T-helper 2 cell treated with Interferon-gamma antibody and Interleukin-4, amounts not matched to agents 5 μg/mL and 100 μg/mL, for 36 hours (primary cell): Measurements from ENCODE around the gene FGFR2.

Source experiments
- DNase-seq: peaks from one replicate; pipeline ENCODE4 v3.0.0; 2021; ENCODE audit warnings: low spot score
- H3K27ac Mint-ChIP-seq: one replicate; pipeline ENCODE4 v1.8.0; 2021; ENCODE audit warnings: mild to moderate bottlenecking, mixed read lengths
- H3K27me3 Mint-ChIP-seq: one replicate; pipeline ENCODE4 v1.8.0; 2021; ENCODE audit warnings: low read depth, mixed read lengths
- H3K36me3 Mint-ChIP-seq: one replicate; pipeline ENCODE4 v1.8.0; 2021; ENCODE audit warnings: low read depth, mixed read lengths
- H3K4me1 Mint-ChIP-seq: one replicate; pipeline ENCODE4 v1.8.0; 2021; ENCODE audit warnings: low read depth, mixed read lengths
- H3K4me3 Mint-ChIP-seq: one replicate; pipeline ENCODE4 v1.8.0; 2022; ENCODE audit warnings: mild to moderate bottlenecking, moderate library complexity, mixed read lengths
- H3K9me3 Mint-ChIP-seq: one replicate; pipeline ENCODE4 v1.8.0; 2021; ENCODE audit warnings: mixed read lengths

The FGFR2 gene

DNA sequence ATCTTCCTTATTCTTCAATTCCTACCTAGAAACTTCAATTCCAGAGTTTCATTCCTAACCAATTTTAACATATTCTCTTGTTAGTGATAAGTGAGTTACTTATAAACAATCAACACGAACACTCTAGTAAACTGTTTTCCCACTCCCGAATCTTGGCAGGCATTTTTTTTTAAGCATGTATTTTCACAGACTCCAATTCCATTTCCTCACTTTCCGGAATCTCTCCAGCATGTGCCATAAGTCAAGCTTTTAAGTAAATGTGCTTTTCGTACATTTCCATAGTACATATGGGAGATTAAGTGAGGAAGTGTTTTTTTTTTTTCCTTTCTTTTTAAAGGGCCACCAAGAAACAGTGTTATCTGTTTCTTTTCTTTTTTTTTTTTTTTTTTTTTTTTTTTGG lies 89.1 kb downstream of the FGFR2 start:
- peaks cover 3% of the 10 kb centered on the region for H3K9me3 Mint-ChIP-seq
- no peak for DNase-seq

DNA sequence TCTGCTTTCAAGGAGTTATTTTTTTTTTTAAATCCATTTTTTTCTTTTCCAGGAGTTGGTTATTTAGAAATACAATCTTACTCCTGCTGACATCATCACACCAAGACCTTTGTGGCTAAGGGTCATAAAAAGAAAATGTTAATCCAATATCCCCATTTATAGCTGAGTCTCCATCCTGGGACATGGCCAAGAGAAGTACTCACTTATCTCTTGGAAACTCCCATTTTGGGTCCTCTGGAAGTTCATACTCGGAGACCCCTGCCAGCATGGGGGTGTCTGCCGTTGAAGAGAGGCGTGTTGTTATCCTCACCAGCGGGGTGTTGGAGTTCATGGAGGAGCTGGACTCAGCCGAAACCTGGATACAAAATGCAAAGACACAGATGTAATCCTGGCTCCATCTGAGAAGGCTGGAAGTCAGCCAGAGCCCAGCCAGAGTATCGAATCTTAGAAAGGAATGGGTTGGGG lies 94.6 kb downstream of the FGFR2 start:
- peaks cover 3% of the 10 kb centered on the region for H3K9me3 Mint-ChIP-seq
- DNase-seq = no peak

More for the DNA sequence above, 89.1 kb downstream of the FGFR2 start:
- H3K36me3 Mint-ChIP-seq = no peaks in the 10 kb centered on the region
- H3K27ac Mint-ChIP-seq = no peak overlapping the region
- no peaks in the 10 kb centered on the region for H3K27me3 Mint-ChIP-seq
- no peak overlapping the region for H3K4me3 Mint-ChIP-seq
- H3K4me1 Mint-ChIP-seq = peaks cover under 1% of the 10 kb centered on the region

DNA sequence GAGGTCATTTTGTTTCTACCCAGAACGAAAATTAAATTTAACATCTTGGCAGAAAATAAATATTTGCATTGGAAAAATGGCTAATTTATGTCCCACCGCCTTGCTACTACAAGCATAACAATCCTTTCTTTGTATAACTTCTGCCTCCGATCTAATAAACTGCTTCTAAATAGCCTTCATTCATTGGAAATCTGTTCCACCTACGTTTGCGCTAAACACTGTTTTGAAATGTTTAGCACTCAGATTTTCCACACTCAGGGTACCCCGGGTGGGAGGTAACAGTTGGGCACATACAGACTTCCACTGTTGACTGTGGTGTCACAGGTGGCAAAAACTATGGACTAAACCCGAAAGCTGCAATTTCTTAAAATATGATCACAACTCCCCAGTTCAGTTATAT lies 96.4 kb downstream of the FGFR2 start:
- H3K4me1 Mint-ChIP-seq = no peaks in the 10 kb centered on the region
- DNase-seq = no peak
- no peak overlapping the region for H3K4me3 Mint-ChIP-seq
- H3K9me3 Mint-ChIP-seq = peaks cover 3% of the 10 kb centered on the region
- H3K27ac Mint-ChIP-seq = no peak overlapping the region
- no peaks in the 10 kb centered on the region for H3K36me3 Mint-ChIP-seq
- no peaks in the 10 kb centered on the region for H3K27me3 Mint-ChIP-seq

More for the DNA sequence above, 94.6 kb downstream of the FGFR2 start:
- no peaks in the 10 kb centered on the region for H3K4me1 Mint-ChIP-seq
- no peak overlapping the region for H3K27ac Mint-ChIP-seq
- no peaks in the 10 kb centered on the region for H3K27me3 Mint-ChIP-seq
- no peaks in the 10 kb centered on the region for H3K36me3 Mint-ChIP-seq
- no peak overlapping the region for H3K4me3 Mint-ChIP-seq

DNA sequence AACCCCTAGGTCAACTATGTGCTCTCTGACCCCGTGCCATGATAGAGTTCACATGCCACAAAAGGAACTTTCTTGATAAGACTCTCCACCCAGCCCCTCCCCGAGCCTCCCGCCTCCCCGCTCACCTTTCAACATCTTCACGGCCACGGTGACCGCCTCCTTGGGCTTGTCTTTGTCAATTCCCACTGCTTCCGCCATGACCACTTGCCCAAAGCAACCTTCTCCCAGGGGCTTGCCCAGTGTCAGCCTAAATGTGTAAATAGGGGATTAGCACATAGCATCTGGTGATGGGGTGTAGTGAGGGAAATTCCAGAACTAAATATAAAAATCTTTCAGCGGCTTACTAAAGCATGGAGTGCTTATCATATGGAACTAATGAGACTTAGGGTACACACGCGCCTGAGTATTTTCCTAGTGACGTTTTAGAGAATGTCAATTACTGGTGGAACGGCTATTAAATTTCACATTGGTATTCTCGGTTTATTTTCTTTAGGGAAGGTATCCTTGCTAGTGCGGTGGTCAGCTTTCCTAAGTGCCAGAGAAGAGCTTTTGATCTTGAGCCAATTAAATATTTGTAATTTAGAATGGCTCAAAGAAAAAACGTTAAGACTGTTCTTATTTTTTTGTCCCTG lies 97.4 kb downstream of the FGFR2 start:
- Mint-ChIP-seq H3K4me1 (no peaks in the 10 kb centered on the region), H3K4me3 (no peak overlapping the region), H3K27ac (no peak overlapping the region), H3K9me3 (peaks cover 3% of the 10 kb centered on the region), H3K27me3 (no peaks in the 10 kb centered on the region), H3K36me3 (no peaks in the 10 kb centered on the region)
- no peak for DNase-seq

DNA sequence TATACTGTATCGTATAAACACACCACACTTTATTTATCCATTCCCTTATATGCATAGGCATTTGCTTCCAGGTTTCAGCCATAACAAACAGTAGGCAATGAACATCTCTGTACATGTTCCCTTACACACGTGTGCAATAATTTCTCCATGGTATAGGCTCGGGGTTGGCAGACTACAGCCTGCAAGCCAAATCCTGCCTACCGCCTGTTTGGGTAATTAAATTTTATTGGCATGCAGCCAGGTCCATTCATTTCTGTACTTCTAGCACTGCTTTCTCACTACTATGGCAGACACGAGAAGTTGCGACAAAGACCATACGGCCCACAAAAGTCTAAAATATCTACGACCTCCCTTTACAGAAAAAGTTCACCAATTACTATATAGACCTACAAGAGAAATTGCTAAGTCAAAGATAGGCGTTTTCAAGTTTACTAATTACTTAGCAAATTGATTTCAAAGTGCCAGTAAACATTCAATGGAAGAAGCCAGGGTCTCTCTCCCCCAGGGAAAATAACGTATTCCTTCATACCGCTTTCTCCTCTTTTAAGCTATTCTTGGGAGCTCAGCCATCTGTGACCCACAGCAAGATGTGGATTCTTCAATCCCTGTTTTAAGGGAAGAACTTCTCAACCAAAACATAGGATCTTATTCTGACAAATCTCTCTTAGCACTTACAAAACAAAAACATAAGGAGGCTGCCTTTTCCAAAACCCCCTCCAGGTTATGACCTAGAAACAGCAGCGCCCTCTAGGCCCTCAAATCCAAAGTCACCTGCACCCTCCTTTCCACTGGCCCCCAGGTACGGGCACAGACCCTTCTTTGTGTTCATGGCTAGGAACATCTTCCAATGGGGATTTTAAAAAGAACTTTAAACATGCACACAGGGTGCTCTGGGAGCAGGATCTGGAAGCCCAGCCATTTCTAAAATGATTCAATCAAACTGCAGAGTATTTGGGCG lies 100.5 kb downstream of the FGFR2 start:
- DNase-seq = no peak
- Mint-ChIP-seq H3K27ac (no peak overlapping the region), H3K36me3 (no peaks in the 10 kb centered on the region), H3K27me3 (no peaks in the 10 kb centered on the region), H3K9me3 (no peaks in the 10 kb centered on the region), H3K4me1 (no peaks in the 10 kb centered on the region), H3K4me3 (no peak overlapping the region)

DNA sequence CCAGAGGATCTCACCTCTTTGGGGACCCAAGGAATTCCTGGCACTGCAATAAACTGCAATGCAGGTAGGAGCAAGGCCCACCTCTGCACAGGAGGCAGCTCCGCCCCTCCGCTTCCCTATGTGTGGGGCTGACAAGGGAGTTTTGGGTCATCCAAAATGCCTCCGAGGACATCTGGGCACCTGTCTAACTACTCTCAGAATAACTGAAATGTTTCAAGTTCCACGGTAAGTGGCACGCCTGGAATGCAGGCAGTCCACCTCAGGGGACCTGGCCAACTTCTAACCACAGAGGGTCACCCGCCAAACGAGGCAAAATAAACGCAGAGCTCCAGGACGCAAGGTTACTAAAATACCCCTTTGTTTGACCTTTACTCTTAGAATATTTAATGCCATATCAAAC lies 102.5 kb downstream of the FGFR2 start:
- H3K36me3 Mint-ChIP-seq = no peaks in the 10 kb centered on the region
- no peaks in the 10 kb centered on the region for H3K27me3 Mint-ChIP-seq
- no peaks in the 10 kb centered on the region for H3K4me1 Mint-ChIP-seq
- H3K9me3 Mint-ChIP-seq = no peaks in the 10 kb centered on the region
- H3K27ac Mint-ChIP-seq = no peak overlapping the region
- DNase-seq = no peak
- H3K4me3 Mint-ChIP-seq = no peak overlapping the region

DNA sequence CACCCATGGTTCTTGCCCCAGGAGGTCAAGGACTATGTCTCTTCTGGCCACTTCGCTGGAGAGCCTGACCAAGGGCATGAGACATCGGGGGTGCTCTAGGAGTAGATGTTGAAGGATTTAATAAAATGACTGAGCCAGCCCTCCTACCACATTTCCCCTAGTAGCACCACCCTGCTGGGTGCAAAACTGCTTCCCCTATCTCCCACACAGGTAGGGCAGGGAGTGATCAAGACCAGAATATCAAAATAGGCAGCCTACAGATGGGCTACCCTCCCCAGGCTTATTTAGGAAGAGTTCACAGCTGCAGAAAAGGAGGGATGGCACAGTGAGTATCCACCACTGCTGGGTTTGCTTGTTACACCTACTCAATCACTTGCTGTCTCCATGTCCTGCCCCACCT lies 103.9 kb downstream of the FGFR2 start:
- no peaks in the 10 kb centered on the region for H3K9me3 Mint-ChIP-seq
- no peak for DNase-seq
- H3K36me3 Mint-ChIP-seq = no peaks in the 10 kb centered on the region
- H3K4me3 Mint-ChIP-seq = no peak overlapping the region
- no peaks in the 10 kb centered on the region for H3K4me1 Mint-ChIP-seq
- no peak overlapping the region for H3K27ac Mint-ChIP-seq
- no peaks in the 10 kb centered on the region for H3K27me3 Mint-ChIP-seq

DNA sequence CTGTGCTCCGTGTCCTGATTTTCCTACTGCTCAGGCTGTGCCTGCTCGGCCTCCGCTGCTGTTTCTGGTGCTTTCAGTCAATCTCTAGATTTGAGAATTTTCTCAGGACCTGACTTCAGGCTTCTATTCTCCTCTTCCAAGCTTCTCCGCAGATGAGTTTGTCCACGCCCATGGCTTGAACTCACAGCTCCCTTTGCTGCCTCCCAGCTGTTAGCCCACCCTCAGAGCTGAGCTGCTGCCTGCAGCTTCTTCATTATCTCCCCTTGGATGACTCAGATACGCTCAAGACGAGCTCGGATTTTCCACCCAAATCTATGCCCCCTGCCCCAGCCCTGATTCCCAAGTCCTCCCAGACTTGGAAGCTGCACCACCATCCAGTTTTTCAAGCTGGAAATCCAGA lies 104.7 kb downstream of the FGFR2 start:
- Mint-ChIP-seq H3K27me3 (no peaks in the 10 kb centered on the region), H3K4me3 (no peak overlapping the region), H3K4me1 (no peaks in the 10 kb centered on the region), H3K27ac (no peak overlapping the region), H3K36me3 (no peaks in the 10 kb centered on the region), H3K9me3 (no peaks in the 10 kb centered on the region)
- no peak for DNase-seq

DNA sequence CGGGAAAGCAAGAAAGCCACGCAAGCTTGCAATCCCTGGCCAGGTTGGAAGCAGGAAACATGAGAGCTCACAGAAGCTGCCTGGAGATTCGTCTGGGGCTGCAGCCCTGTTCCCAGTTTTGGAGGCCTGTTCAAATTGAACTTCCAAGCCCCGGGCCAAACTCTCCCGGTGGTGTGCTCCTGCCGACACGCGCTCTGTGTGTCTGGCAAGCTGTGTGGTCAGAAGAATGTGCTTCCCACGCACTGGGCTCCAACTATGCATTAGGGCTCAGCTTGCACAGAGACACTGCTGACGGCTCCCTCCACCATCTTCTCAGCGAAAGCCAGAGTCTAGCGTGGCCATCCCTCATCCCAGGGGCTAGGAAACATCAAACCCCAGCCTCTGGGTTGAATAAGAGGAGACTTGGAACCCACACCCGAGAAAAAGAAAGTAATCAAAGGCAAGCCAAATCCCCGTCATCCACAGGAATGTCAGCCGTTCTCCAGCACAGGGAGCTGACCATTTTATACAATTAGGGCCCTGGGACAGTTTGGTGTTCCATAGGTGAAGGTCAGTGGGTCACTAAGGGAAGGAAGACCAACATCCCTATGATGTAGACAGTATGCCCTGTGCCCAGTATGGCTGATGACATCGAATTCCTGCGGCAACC lies 107.2 kb downstream of the FGFR2 start:
- Mint-ChIP-seq H3K27ac (no peak overlapping the region), H3K36me3 (no peaks in the 10 kb centered on the region), H3K9me3 (no peaks in the 10 kb centered on the region), H3K27me3 (no peaks in the 10 kb centered on the region), H3K4me1 (no peaks in the 10 kb centered on the region), H3K4me3 (no peak overlapping the region)
- no peak for DNase-seq

DNA sequence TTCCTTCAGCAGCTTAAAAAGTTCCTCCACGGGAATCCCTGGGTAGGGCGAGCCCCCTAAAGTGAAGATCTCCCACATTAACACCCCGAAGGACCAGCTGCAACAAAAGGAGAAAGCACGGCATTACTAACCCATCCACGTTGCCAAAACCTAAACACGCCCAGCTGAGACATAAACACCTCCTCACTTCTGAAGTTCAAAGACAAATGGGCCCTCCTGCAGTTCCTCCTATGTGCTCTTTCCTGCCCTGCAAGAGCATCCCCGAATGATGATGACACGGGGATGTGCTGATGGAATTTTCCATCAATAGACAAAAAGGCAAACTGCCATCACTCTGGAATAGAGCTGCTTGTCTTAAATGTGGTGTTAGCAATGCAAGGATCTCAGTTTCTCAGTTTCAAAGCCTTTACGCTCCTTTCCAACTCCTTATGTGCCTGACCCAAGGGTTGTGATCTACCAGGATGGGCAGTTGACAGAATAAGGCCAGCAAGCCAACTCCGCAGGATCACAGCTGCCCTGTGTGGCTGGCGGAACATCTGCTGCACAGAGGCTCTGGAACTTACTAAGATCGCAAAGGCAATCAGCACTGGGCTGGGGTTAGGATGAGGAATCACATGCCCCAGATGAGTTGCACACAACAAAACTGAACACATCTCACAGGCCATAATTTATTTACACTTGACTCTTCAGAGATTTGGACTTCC lies 112.7 kb downstream of the FGFR2 start:
- DNase-seq = no peak
- Mint-ChIP-seq H3K36me3 (no peaks in the 10 kb centered on the region), H3K4me1 (no peaks in the 10 kb centered on the region), H3K4me3 (no peak overlapping the region), H3K9me3 (no peaks in the 10 kb centered on the region), H3K27me3 (no peaks in the 10 kb centered on the region), H3K27ac (no peak overlapping the region)

DNA sequence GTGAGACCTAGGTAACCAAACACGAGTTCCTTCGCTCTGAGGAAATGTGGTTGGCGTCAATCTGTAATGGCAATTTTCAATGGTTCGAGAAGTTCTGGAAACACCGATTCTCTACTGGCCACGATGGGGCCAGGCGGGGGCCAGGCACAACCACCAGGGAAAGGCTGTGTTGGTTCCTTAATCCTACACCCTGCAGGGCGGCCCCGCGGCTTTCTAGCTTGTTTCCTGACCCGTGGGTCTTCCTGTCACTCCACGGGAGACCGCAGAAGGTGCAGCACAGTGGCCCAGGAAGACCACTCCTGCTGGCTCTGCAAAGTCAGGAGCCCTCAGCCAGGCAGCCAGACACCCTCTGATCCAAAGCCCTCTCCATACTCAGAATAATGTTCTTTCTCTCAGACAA lies 113.4 kb downstream of the FGFR2 start:
- no peaks in the 10 kb centered on the region for H3K9me3 Mint-ChIP-seq
- no peaks in the 10 kb centered on the region for H3K4me1 Mint-ChIP-seq
- DNase-seq = no peak
- no peak overlapping the region for H3K27ac Mint-ChIP-seq
- no peaks in the 10 kb centered on the region for H3K36me3 Mint-ChIP-seq
- no peaks in the 10 kb centered on the region for H3K27me3 Mint-ChIP-seq
- no peak overlapping the region for H3K4me3 Mint-ChIP-seq

DNA sequence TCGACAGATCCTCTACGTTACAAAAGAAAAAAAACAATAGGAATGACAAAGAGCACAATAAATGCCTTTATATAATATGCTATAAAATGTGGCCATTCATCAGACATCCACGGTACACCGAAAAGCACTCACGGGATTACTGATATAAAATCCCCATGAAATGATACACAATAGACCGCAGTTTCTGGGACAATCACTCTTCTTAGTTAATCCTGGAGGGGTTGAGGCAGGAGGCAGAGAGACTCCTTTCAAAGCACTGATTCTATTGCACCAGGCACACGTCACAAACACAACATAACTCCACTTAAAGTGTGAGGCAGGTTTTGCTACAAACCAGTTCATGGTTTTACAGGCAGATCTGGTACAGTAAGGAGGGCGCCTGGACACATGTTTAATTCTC lies 113.8 kb downstream of the FGFR2 start:
- Mint-ChIP-seq H3K27me3 (no peaks in the 10 kb centered on the region), H3K4me1 (no peaks in the 10 kb centered on the region), H3K9me3 (no peaks in the 10 kb centered on the region), H3K4me3 (no peak overlapping the region), H3K27ac (no peak overlapping the region), H3K36me3 (no peaks in the 10 kb centered on the region)
- DNase-seq = no peak

DNA sequence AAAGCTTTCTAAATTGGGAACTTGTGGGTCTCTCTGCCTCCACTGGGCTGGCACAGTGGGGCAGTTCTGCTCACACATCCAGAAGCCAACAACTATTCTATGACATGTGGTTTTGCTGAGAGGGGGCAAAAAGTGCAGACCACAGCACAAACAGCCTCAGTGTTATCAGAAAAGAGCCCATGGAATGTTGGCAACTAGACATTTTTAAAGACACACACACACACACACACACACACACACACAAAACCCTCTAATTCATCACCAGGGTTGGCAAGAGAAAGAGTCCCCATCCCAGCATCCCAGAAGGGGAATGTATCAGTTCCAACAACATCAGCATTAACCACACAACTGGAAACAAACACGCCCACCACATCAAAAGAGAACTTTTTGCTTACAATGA lies 117.1 kb downstream of the FGFR2 start:
- DNase-seq = no peak
- Mint-ChIP-seq H3K27me3 (no peaks in the 10 kb centered on the region), H3K27ac (no peak overlapping the region)

DNA sequence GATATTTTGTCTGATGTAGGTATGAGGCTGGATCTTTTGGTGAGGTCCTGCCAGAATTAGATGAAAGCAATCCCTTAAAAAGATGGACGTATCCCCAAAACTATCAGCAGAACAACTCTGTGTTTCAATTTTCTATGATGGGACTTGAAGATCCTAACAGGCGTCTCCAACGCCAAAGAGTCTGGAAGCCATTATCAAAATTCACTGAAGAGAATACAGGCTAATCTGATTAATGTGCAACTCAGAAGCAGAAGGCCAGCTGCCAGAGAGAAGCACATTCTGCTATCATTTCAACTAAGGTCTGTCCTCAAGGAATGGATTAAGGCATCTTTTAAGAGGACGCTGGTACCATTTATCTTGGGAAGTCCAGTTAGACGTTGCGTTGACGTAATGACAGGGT lies 119.7 kb downstream of the FGFR2 start:
- Mint-ChIP-seq H3K27me3 (no peaks in the 10 kb centered on the region), H3K27ac (no peak overlapping the region), H3K36me3 (no peaks in the 10 kb centered on the region), H3K4me3 (no peak overlapping the region), H3K9me3 (no peaks in the 10 kb centered on the region), H3K4me1 (no peaks in the 10 kb centered on the region)
- DNase-seq = no peak

More for the DNA sequence above, 117.1 kb downstream of the FGFR2 start:
- Mint-ChIP-seq H3K4me1 (no peaks in the 10 kb centered on the region), H3K4me3 (no peak overlapping the region), H3K9me3 (no peaks in the 10 kb centered on the region), H3K36me3 (no peaks in the 10 kb centered on the region)
